Activated CD4-positive, alpha-beta memory T cell treated with anti-CD3 and anti-CD28 coated beads, Interleukin-2, amount 10 ng/mL, durations not matched to agents 7 days and 5 days (primary cell): Measurements from ENCODE around the gene ZKSCAN1. TPM values are rescaled to one million over a fixed set of nuclear protein-coding genes. Genes with fewer than 3 reads are reported as not detected.
"Not testable (repeated sequence)": the region's sequence is repeated elsewhere in the genome, so short reads cannot be mapped to it uniquely, and the experiment has no call there.

Source experiments
- CTCF ChIA-PET: fragments of 350-600 bp; sonication (Branson Sonifier 250); formaldehyde crosslinking; loops from one replicate; lab custom pipeline; 2021; ENCODE audit warnings: antibody characterized with exemption, inconsistent platforms; lab: Charles Lee
- POLR2A ChIA-PET: fragments of 350-600 bp; sonication (Branson Sonifier 250); formaldehyde crosslinking; loops from one replicate; lab custom pipeline; 2021; ENCODE audit warnings: antibody characterized with exemption; lab: Charles Lee
- DNase-seq: peaks from one replicate; pipeline ENCODE4 v3.0.0-alpha.2; 2020
- H3K27ac Mint-ChIP-seq: one replicate; pipeline ENCODE4 v1.8.0; 2021; ENCODE audit warnings: mild to moderate bottlenecking, mixed read lengths
- H3K27me3 Mint-ChIP-seq: one replicate; pipeline ENCODE4 v1.8.0; 2021; ENCODE audit warnings: mixed read lengths
- H3K36me3 Mint-ChIP-seq: one replicate; pipeline ENCODE4 v1.8.0; 2021; ENCODE audit warnings: low read depth, mixed read lengths
- H3K4me1 Mint-ChIP-seq: one replicate; pipeline ENCODE4 v1.8.0; 2021; ENCODE audit warnings: mixed read lengths
- H3K4me3 Mint-ChIP-seq: one replicate; pipeline ENCODE4 v1.8.0; 2021; ENCODE audit warnings: mild to moderate bottlenecking, mixed read lengths
- H3K9me3 Mint-ChIP-seq: one replicate; pipeline ENCODE4 v1.8.0; 2021; ENCODE audit warnings: mixed read lengths
- total RNA-seq, 2 experiments: library from RNA; stranded (reverse); gene quantifications; one replicate each; pipeline ENCODE4 v1.2.3, GENCODE V29; 2021

ZKSCAN1 gene
- total RNA-seq, 2 experiments from 2014 or later = 63.1 to 65.5 TPM

DNA sequence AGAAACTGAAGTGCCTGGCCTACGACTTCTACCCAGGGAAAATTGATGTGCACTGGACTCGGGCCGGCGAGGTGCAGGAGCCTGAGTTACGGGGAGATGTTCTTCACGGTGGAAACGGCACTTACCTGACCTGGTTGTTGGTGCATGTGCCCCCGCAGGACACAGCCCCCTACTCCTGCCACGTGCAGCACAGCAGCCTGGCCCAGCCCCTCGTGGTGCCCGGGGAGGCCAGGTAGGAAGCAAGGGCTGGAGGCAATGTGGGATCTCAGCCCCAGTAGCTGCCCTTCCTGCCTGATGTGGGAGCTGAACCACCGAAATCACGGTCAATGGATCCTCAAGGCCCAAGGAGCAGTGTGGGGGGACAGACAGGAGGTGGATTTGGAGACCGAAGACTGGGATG lies 28.1 kb upstream of the ZKSCAN1 start:
- H3K36me3 Mint-ChIP-seq, H3K9me3 Mint-ChIP-seq, H3K4me3 Mint-ChIP-seq, POLR2A ChIA-PET, DNase-seq, H3K27ac Mint-ChIP-seq, H3K4me1 Mint-ChIP-seq: not testable (repeated sequence)
- H3K27me3 Mint-ChIP-seq = peaks cover 28% of the 10 kb centered on the region
- CTCF ChIA-PET = interaction anchor here (1.2 to 11.0 kb wide), 2 partner anchors 9 to 71 kb away, joined by 4 to 138 read pairs; partner anchors contain the start of gene TRIM4

DNA sequence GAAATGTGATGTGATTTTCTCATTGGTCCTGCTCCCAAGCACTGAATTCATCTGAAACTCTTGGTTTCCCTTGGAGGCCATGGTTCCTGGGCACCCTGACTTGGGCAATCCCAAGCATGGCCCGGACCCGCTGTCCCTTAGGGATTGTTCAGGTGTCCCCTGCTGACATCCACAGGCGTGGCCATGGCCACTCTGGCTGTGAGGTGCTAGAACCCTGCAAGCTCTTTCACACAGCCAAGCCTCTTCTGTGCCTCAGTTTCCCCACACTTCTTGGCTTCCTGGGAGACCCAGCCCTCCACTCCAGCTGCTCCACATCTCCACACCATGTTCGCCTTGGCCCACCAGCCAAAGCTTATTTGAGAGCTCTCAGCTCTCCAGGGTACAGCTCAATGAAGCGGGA lies 27.6 kb upstream of the ZKSCAN1 start:
- CTCF ChIA-PET = interaction anchor here (0.6 to 11.0 kb wide), 5 partner anchors 62 to 1230 kb away, joined by 3 to 138 read pairs (median 4); partner anchors contain the start of genes AP4M1, PLOD3 and TRIM4
- no peak overlapping the region for H3K27ac Mint-ChIP-seq
- H3K36me3 Mint-ChIP-seq = no peaks in the 10 kb centered on the region
- POLR2A ChIA-PET = no interaction called here
- peaks cover 24% of the 10 kb centered on the region for H3K27me3 Mint-ChIP-seq
- H3K9me3 Mint-ChIP-seq = no peaks in the 10 kb centered on the region
- H3K4me3 Mint-ChIP-seq = no peak overlapping the region
- H3K4me1 Mint-ChIP-seq = peaks cover 9% of the 10 kb centered on the region
- no peak for DNase-seq

DNA sequence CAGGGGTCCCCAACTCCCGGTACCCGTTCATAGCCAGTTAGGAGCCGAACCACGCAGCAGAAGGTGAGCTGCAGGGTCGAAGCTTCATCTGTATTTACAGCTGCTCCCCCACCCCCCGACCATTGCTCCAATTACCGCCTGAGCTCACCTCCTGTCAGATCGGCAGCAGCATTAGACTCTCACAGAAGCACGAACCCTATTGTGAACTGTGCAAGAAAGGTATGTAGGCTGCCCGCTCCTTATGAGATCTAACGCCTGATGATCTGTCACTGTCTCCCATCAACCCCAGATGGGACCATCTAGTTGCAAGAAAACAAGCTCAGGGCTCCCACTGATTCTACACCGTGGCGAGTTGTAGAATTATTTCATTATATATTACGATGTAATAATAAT lies 24.9 kb upstream of the ZKSCAN1 start:
- H3K27me3 Mint-ChIP-seq = peaks cover 19% of the 10 kb centered on the region
- DNase-seq = no peak
- no peak overlapping the region for H3K27ac Mint-ChIP-seq
- H3K36me3 Mint-ChIP-seq = no peaks in the 10 kb centered on the region
- no peaks in the 10 kb centered on the region for H3K9me3 Mint-ChIP-seq
- no peak overlapping the region for H3K4me3 Mint-ChIP-seq
- ChIA-PET CTCF (interaction anchor here (0.6 to 11.0 kb wide), 13 partner anchors 11 to 360 kb away, joined by 3 to 138 read pairs (median 5); partner anchors contain the start of genes TRIM4 and ZKSCAN1), POLR2A (interaction anchor here (1.0 kb wide), 1 partner anchor 70 kb away, joined by 3 read pairs; no protein-coding TSS in a partner anchor)
- peaks cover 26% of the 10 kb centered on the region for H3K4me1 Mint-ChIP-seq

DNA sequence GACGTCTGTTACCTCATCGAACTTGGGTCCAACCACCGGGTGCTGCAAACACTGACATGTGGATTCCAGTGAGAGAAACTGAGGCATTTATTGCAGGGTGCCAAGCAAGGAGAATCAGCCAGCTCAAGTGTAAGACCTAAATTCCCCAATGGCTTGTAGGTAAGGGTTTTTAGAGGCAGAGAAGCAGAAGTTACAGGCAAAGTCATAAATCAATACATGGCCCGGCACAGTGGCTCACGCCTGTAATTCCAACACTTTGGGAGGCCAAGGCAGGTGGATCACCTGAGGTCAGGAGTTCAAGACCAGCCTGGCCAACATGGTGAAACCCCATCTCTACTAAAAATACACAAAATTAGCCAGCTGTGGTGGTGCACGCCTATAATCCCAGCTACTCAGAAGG lies 23.9 kb upstream of the ZKSCAN1 start:
- H3K4me3 Mint-ChIP-seq, DNase-seq, H3K9me3 Mint-ChIP-seq, H3K36me3 Mint-ChIP-seq, H3K27ac Mint-ChIP-seq: not testable (repeated sequence)
- Mint-ChIP-seq H3K27me3 (peaks cover 16% of the 10 kb centered on the region), H3K4me1 (peaks cover 26% of the 10 kb centered on the region)
- CTCF ChIA-PET = interaction anchor here (0.6 to 11.0 kb wide), 9 partner anchors 11 to 466 kb away, joined by 3 to 138 read pairs (median 5); partner anchors contain the start of genes TRIM4 and ZKSCAN1
- POLR2A ChIA-PET = interaction anchor here (2.2 kb wide), 1 partner anchor 72 kb away, joined by 4 read pairs; no protein-coding TSS in a partner anchor

DNA sequence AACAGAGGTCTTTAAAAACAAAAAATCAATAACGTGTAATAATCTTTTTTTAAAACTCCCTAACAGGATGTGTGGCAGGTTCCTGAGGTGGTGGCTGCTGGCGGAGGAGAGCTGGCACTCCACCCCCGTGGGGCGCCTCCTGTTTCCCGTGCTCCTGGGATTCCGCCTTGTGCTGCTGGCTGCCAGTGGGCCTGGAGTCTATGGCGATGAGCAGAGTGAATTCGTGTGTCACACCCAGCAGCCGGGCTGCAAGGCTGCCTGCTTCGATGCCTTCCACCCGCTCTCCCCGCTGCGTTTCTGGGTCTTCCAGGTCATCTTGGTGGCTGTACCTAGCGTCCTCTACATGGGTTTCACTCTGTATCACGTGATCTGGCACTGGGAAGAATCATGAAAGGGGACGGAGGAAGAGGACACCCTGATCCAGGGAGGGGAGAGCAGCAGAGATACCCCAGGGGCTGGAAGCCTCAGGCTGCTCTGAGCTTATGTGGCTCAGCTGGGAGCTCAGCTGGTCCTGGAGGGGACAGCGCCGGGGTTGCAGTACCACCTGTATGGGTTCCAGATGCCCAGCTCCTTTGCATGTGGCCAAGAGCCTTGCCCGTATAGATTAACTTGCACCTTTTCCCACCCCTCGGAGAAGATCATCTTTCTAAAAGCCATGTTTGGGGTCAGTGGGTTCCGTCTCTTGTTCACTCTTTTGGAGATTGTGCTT lies 22.9 kb upstream of the ZKSCAN1 start:
- H3K4me1 Mint-ChIP-seq = peaks cover 32% of the 10 kb centered on the region
- no peak for DNase-seq
- no peak overlapping the region for H3K4me3 Mint-ChIP-seq
- H3K36me3 Mint-ChIP-seq = no peaks in the 10 kb centered on the region
- POLR2A ChIA-PET = interaction anchor here (2.2 kb wide), 1 partner anchor 72 kb away, joined by 4 read pairs; no protein-coding TSS in a partner anchor
- no peak overlapping the region for H3K27ac Mint-ChIP-seq
- peaks cover 11% of the 10 kb centered on the region for H3K27me3 Mint-ChIP-seq
- CTCF ChIA-PET = interaction anchor here (0.6 to 11.0 kb wide), 9 partner anchors 9 to 467 kb away, joined by 3 to 138 read pairs (median 5); partner anchors contain the start of genes TRIM4 and ZKSCAN1
- H3K9me3 Mint-ChIP-seq = no peaks in the 10 kb centered on the region

DNA sequence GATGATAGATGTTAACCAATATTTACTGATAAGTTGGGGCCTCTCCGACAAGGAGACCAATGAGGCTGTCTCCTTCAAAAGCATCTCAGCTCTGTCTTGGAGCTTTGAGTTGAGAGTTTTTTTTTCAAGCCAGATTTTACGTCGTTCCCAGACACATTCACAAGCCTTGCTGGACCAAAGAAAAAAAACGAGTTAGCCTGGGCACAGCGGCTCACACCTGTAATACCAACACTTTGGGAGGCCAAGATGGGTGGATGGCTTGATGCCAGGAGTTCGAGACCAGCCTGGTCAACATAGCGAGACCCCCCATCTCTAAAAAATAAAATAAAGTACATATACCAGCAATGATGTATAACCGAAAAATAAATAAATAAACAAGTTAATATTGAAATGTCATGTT lies 20.6 kb upstream of the ZKSCAN1 start:
- Mint-ChIP-seq H3K36me3 (no peaks in the 10 kb centered on the region), H3K27ac (no peak overlapping the region), H3K27me3 (peaks cover 5% of the 10 kb centered on the region), H3K9me3 (no peaks in the 10 kb centered on the region), H3K4me1 (peaks cover 39% of the 10 kb centered on the region), H3K4me3 (no peak overlapping the region)
- no peak for DNase-seq
- POLR2A ChIA-PET = interaction anchor here (1.3 to 3.7 kb wide), 2 partner anchors 21 to 55 kb away, joined by 3 to 30 read pairs; partner anchors contain the start of gene ZKSCAN1
- CTCF ChIA-PET = interaction anchor here (0.6 to 11.0 kb wide), 6 partner anchors 23 to 87 kb away, joined by 3 to 138 read pairs (median 12); partner anchors contain the start of gene TRIM4

DNA sequence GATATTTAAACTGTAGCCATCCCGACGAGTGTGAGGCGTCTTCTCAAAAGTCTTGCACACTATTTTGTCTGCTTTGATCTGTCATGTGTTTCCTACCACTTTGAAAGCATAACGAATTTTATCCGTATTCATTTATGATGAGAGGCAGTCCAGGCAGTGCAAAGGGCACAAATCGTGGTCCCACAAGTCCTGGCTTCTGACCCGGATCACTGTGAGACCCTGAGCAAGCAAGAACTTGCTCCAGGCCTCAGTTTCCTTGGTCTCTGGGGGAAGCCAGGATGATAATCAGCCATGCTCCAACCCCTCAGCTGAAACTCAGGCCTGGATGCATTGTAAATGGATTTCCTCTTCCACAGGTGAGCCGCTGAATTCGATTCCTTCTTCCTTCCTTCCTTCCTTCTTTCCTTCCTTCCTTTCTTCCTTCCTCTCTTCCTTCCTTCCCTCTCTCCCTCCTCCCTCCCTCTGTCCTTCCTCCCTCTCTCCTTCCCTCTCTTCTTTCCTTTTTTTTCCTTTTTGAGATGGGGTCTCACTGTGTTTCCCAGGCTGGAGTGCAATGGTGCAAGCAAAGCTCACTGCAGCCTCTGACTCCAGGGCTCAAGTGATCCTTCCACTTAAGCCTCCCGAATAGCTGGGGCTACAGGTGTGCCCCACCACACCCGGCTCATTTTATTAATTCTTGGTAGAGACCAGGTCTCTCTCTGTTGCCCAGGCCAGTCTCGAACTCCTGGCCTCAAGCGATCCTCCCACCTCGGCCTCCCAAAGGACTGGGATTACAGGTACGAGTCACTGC lies 18.4 kb upstream of the ZKSCAN1 start:
- Mint-ChIP-seq H3K4me1 (peaks cover 38% of the 10 kb centered on the region), H3K27ac (peak overlapping the region; percentile 71), H3K27me3 (peaks cover 3% of the 10 kb centered on the region), H3K9me3 (no peaks in the 10 kb centered on the region), H3K36me3 (no peaks in the 10 kb centered on the region), H3K4me3 (peak overlapping the region; percentile 60)
- no peak for DNase-seq
- CTCF ChIA-PET = interaction anchor here (0.6 to 11.0 kb wide), 4 partner anchors 18 to 81 kb away, joined by 4 to 138 read pairs (median 13); partner anchors contain the start of genes TRIM4 and ZKSCAN1
- POLR2A ChIA-PET = interaction anchor here (1.5 to 3.7 kb wide), 4 partner anchors 16 to 78 kb away, joined by 3 to 30 read pairs (median 6); partner anchors contain the start of genes ZKSCAN1 and ZSCAN21

DNA sequence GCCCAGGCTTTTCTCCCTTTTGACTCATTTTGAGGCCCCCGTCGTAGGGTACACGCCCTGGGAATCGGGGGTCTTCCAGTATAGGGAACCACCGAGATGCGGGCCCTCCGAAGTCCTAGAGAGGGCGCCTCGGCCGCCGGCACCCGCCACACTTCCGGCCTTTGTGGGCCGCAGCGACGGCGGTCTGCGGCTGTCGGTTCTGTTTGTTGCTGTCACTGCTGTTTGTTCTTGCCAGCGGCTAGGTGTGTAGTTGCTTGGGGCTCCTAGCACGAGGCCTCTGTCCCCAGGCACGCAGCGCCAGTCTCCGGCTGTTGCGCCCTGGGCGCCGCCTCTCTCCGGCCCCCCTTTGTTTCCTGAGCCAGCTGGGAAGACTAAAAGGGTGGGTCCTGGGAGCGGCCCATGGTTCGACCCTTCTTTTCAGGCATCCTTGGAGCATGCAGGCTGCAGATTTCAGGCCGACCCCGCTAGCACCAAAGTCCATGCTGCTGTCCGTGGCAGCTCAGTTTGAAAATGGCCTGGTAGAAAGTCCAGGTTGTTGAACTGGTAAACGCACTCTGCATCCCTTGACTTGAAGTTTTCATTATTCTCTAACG lies 17.8 kb upstream of the ZKSCAN1 start:
- H3K27me3 Mint-ChIP-seq = peaks cover 3% of the 10 kb centered on the region
- H3K4me1 Mint-ChIP-seq = peaks cover 33% of the 10 kb centered on the region
- H3K9me3 Mint-ChIP-seq = no peaks in the 10 kb centered on the region
- CTCF ChIA-PET = interaction anchor here (3.2 to 11.0 kb wide), 3 partner anchors 17 to 82 kb away, joined by 9 to 138 read pairs (median 17); partner anchors contain the start of genes TRIM4 and ZKSCAN1
- H3K27ac Mint-ChIP-seq = peak overlapping the region; percentile 71
- peak overlapping the region; percentile 60 for H3K4me3 Mint-ChIP-seq
- POLR2A ChIA-PET = interaction anchor here (1.5 to 3.7 kb wide), 4 partner anchors 16 to 79 kb away, joined by 3 to 30 read pairs (median 6); partner anchors contain the start of genes ZKSCAN1 and ZSCAN21
- DNase-seq = peak; percentile 85
- H3K36me3 Mint-ChIP-seq = no peaks in the 10 kb centered on the region

DNA sequence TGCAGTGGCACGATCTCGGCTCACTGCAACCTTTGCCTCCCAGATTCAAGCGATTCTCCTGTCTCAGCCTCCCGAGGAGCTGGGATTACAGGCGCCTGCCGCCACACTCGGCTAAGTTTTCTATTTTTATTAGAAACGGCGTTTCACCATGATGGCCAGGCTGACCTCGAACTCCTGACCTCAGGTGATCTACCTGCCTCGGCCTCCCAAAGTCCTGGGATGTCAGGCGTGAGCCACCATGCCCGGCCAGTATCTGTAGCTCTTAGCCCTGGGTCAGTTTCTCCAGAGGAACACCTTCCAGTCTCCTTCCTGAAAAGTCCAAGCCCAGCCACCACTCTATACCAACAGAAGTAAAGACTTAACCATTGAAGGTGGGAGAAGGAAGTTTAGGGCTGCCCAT lies 15.2 kb upstream of the ZKSCAN1 start:
- H3K4me3 Mint-ChIP-seq = no peak overlapping the region
- H3K27me3 Mint-ChIP-seq = peaks cover 4% of the 10 kb centered on the region
- no peak overlapping the region for H3K27ac Mint-ChIP-seq
- CTCF ChIA-PET = interaction anchor here (1.3 kb wide), 1 partner anchor 15 kb away, joined by 4 read pairs; the partner anchor contains the start of gene ZKSCAN1
- H3K36me3 Mint-ChIP-seq = no peaks in the 10 kb centered on the region
- peaks cover 13% of the 10 kb centered on the region for H3K4me1 Mint-ChIP-seq
- POLR2A ChIA-PET = interaction anchor here (0.6 kb wide), 1 partner anchor 15 kb away, joined by 3 read pairs; the partner anchor contains the start of gene ZKSCAN1
- no peak for DNase-seq
- no peaks in the 10 kb centered on the region for H3K9me3 Mint-ChIP-seq

DNA sequence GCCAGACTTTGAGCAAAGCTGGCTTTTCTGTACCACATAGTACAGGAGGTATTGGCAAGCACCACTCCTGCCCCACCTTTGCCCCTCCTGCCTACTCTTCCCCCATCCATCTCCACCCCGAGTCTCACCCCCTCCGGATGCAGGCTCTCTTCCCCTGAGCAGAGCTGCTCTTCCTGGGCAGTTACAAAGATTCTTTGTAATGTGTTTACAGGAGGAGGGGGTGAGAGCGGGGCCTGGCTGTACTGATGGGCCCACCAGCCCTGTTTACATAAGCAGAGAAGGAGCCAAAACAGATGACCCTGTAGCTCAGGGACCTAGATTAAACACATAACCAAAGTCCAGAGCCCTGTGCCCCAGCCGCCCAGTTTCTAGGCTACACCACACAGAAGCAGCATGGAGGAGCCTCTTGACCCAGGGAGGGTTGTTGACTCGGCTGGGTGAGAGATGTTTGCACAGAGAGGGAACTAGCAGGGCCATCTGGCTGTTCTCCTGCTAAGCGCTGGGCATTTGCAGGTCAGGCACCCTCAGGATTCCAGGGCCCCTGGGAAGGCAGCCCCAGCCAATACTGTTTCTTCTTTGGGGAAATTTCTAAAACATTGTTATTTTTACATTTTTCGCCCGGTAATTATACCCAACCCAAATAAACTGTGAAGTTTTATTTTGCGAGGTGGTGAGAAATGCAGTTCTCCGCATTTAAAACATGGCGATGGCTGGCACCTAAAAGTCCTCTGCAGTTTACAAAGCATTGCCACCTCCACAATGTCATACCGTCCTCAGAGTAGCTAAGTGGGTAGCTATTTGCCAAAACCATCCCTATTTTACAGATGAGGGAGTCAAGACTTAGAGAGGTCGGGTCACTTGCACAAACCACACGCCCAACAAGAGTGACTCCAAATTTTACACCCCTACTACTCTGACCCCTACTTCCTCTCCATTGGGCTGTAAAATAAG lies 11.4 kb upstream of the ZKSCAN1 start:
- H3K4me1 Mint-ChIP-seq = no peaks in the 10 kb centered on the region
- peaks cover 5% of the 10 kb centered on the region for H3K27me3 Mint-ChIP-seq
- ChIA-PET POLR2A (interaction anchor here (1.6 kb wide), 1 partner anchor 11 kb away, joined by 7 read pairs; the partner anchor contains the start of gene ZKSCAN1), CTCF (interaction anchor here (0.6 kb wide), 2 partner anchors 39 to 82 kb away, joined by 3 read pairs; no protein-coding TSS in a partner anchor)
- no peak overlapping the region for H3K27ac Mint-ChIP-seq
- no peaks in the 10 kb centered on the region for H3K9me3 Mint-ChIP-seq
- H3K36me3 Mint-ChIP-seq = no peaks in the 10 kb centered on the region
- DNase-seq = no peak
- H3K4me3 Mint-ChIP-seq = no peak overlapping the region

DNA sequence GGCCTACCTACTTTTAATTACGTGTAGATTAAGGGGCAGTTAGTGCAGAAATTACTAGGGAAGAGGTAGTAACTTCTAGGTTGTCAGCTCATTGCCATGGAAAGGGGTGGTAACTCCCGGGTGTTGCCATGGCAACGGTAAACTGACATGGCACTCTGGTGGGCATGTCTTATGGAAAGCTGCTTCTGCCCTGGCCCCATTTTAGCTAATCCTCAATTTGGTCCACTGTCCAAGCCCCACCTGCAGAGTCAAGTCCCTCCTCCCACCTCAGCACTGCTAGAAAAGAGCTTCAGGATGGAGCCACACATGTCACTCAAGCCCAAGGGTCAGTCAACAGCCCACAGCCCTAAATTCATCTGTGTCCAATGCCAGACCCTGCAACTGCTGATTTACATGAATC lies 7.5 kb upstream of the ZKSCAN1 start:
- no peak overlapping the region for H3K4me3 Mint-ChIP-seq
- no peak overlapping the region for H3K27ac Mint-ChIP-seq
- ChIA-PET CTCF (interaction anchor here (0.5 to 0.6 kb wide), 2 partner anchors 14 to 1283 kb away, joined by 3 read pairs; no protein-coding TSS in a partner anchor), POLR2A (interaction anchor here (0.6 kb wide), 1 partner anchor 75 kb away, joined by 3 read pairs; no protein-coding TSS in a partner anchor)
- H3K36me3 Mint-ChIP-seq = no peaks in the 10 kb centered on the region
- peaks cover 2% of the 10 kb centered on the region for H3K4me1 Mint-ChIP-seq
- H3K9me3 Mint-ChIP-seq = no peaks in the 10 kb centered on the region
- H3K27me3 Mint-ChIP-seq = peaks cover 5% of the 10 kb centered on the region
- no peak for DNase-seq
